Measurements from ENCODE around the gene GCKR. TPM values are rescaled to one million over a fixed set of nuclear protein-coding genes. Genes with fewer than 3 reads are reported as not detected.

Gene GCKR
- total RNA-seq, 1 donor from 2014 or later = not detected

- H3K27ac ChIP-seq (replicated peaks) = no peak overlapping the region
- H3K4me1 ChIP-seq = no peaks in the 10 kb centered on the region
- TF ChIP-seq CTCF (IDR thresholded peaks at IDR 0.05; ENCODE audit: borderline replicate concordance) = no peak
- H3K36me3 ChIP-seq = no peaks in the 10 kb centered on the region
- intact Hi-C loops (cut with micrococcal nuclease) = no loop called here
- H3K27me3 ChIP-seq (ENCODE audit: low read depth) = peaks cover 59% of the 10 kb centered on the region
- no peak for DNase-seq
- no peak overlapping the region for H3K4me3 ChIP-seq
- H3K9me3 ChIP-seq (replicated peaks) = no peaks in the 10 kb centered on the region
Observed at GRCh38 chr2:27561060-27561459, 64.4 kb downstream of the GCKR start.

- intact Hi-C loops (cut with micrococcal nuclease) = no loop called here
- no peak overlapping the region for H3K27ac ChIP-seq (replicated peaks)
- no peak for DNase-seq
Observed at GRCh38 chr2:27566628-27567027, 70.0 kb downstream of the GCKR start.

GRCh38 chr2:27569398-27569797, 72.8 kb downstream of the GCKR start:
- H3K4me3 ChIP-seq = no peak overlapping the region
- TF ChIP-seq CTCF (IDR thresholded peaks at IDR 0.05; ENCODE audit: borderline replicate concordance) = no peak
- H3K36me3 ChIP-seq = no peaks in the 10 kb centered on the region
- H3K27ac ChIP-seq (replicated peaks) = no peak overlapping the region
- H3K9me3 ChIP-seq (replicated peaks) = peaks cover 18% of the 10 kb centered on the region
- peaks cover 60% of the 10 kb centered on the region for H3K27me3 ChIP-seq (ENCODE audit: low read depth)
- no peaks in the 10 kb centered on the region for H3K4me1 ChIP-seq
- intact Hi-C loops (cut with micrococcal nuclease) = no loop called here
- no peak for DNase-seq

More at GRCh38 chr2:27566628-27567027, 70.0 kb downstream of the GCKR start:
- peaks cover 77% of the 10 kb centered on the region for H3K27me3 ChIP-seq (ENCODE audit: low read depth)
- no peaks in the 10 kb centered on the region for H3K9me3 ChIP-seq (replicated peaks)
- no peaks in the 10 kb centered on the region for H3K36me3 ChIP-seq
- TF ChIP-seq CTCF (IDR thresholded peaks at IDR 0.05; ENCODE audit: borderline replicate concordance) = no peak
- H3K4me3 ChIP-seq = no peak overlapping the region
- no peaks in the 10 kb centered on the region for H3K4me1 ChIP-seq

- Histone ChIP-seq H3K36me3 (no peaks in the 10 kb centered on the region), H3K4me1 (no peaks in the 10 kb centered on the region), H3K4me3 (no peak overlapping the region), H3K27ac (replicated peaks) (no peak overlapping the region), H3K9me3 (replicated peaks) (peaks cover 36% of the 10 kb centered on the region), H3K27me3 (ENCODE audit: low read depth) (peaks cover 43% of the 10 kb centered on the region)
- TF ChIP-seq CTCF (IDR thresholded peaks at IDR 0.05; ENCODE audit: borderline replicate concordance) = no peak
- intact Hi-C loops (cut with micrococcal nuclease) = no loop called here
- no peak for DNase-seq
Observed at GRCh38 chr2:27571197-27571596, 74.6 kb downstream of the GCKR start.

GRCh38 chr2:27571681-27572080, 75.0 kb downstream of the GCKR start:
- intact Hi-C loops (cut with micrococcal nuclease) = no loop called here
- peaks cover 41% of the 10 kb centered on the region for H3K9me3 ChIP-seq (replicated peaks)
- no peak for DNase-seq
- H3K27ac ChIP-seq (replicated peaks) = no peak overlapping the region
- H3K4me3 ChIP-seq = no peak overlapping the region
- H3K36me3 ChIP-seq = no peaks in the 10 kb centered on the region
- H3K4me1 ChIP-seq = no peaks in the 10 kb centered on the region
- H3K27me3 ChIP-seq (ENCODE audit: low read depth) = peaks cover 38% of the 10 kb centered on the region
- TF ChIP-seq CTCF (IDR thresholded peaks at IDR 0.05; ENCODE audit: borderline replicate concordance) = no peak

- H3K36me3 ChIP-seq = no peaks in the 10 kb centered on the region
- H3K4me1 ChIP-seq = no peaks in the 10 kb centered on the region
- no peak overlapping the region for H3K4me3 ChIP-seq
- peaks cover 48% of the 10 kb centered on the region for H3K9me3 ChIP-seq (replicated peaks)
- TF ChIP-seq CTCF (IDR thresholded peaks at IDR 0.05; ENCODE audit: borderline replicate concordance) = no peak
- H3K27ac ChIP-seq (replicated peaks) = no peak overlapping the region
- H3K27me3 ChIP-seq (ENCODE audit: low read depth) = peaks cover 33% of the 10 kb centered on the region
- DNase-seq = no peak
- intact Hi-C loops (cut with micrococcal nuclease) = no loop called here
Observed at GRCh38 chr2:27572439-27572838, 75.8 kb downstream of the GCKR start.
